CD4-positive, alpha-beta T cell treated with Interleukin-17A for 4 hours (primary cell): ENCODE data around the gene FRS3.

Source experiments
- DNase-seq: peaks from one replicate; pipeline ENCODE4 v3.0.0-alpha.2; 2020; ENCODE audit warnings: mixed read lengths

The FRS3 gene

GRCh38 chr6:41724586-41725501 is 54.9 kb downstream of the FRS3 start:
- no peak for DNase-seq

DNA sequence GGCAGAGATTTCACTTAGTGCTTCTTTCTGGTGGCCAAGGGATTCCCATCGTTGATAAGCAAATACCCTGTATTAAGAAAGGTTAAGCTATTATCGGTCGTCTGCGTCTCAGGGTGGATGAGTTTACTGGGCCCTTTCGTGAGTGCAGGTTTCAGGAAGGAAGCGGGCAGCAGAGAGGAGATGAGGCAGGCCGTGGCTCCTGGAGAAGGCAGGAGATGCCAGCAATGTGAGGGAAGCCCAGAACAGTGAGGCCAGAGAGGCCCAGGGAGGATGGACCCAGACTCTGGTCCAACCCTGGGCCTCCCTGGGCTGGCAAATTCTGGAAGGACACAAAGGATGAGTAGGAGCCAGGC is 55.5 kb downstream of the FRS3 start:
- DNase-seq = no peak

- DNase-seq = no peak
These were observed 56.0 kb downstream of the FRS3 start for GRCh38 chr6:41723530-41724227.

DNA sequence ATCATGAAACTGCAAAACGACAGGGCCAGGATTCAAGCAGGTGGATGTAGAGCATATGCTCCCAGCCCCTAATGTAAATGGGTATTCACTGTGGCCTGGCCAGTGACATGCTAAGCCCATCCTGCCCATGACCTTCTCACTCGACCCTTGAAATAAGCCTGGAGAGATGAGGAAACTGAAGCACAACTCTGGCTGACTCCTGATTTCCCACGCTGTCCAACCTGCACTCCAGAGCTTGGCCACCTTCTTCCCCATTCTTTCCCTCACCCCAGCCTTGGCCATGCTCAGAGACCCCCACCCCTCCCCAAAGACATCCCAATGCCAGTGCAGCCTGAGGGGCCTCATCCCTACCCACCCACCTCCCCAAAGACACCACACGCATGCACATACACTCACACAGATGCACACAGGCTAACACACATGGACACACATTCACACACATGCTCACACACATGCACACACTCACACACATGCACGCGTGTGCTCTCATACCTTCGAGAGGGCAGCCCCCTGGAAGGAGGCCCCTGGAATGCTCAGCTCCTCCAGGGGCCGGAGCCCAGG is 56.7 kb downstream of the FRS3 start:
- no peak for DNase-seq

- no peak for DNase-seq
These were observed 58.3 kb downstream of the FRS3 start for GRCh38 chr6:41721414-41721813.

GRCh38 chr6:41720783-41721182 is 58.9 kb downstream of the FRS3 start:
- no peak for DNase-seq

DNA sequence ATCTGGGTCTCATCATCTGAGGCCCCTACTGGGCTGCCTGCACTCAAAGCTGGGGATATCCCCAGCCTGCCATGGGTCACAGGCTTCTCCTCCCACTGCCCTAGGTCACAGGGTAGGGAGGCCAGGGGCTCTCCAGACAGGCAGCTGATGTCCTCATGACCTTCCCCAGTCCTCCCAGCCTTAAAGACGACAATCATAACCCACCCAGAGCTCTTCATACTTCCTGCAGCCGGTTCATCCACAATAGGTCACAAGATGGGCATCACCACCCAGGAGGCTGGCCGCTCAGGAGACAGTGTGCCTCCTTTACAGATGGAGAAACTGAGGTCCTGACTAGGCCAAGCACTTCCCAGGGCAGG is 59.5 kb downstream of the FRS3 start:
- no peak for DNase-seq
